Fibroblast of lung (primary cell): Measurements from ENCODE around the gene OTOG.

Source experiments
- EZH2 ChIP-seq: IDR thresholded peaks from 2 replicates; pipeline ENCODE4 v1.5.1; 2012; ENCODE audit warnings: low read length, control low read depth, mild to moderate bottlenecking; ENCODE audit errors: missing control alignments
- TF ChIP-seq, protein P1 (sequence below), 2 donors: IDR thresholded peaks in 1 of 2; conservative IDR thresholded peaks in 1 of 2; 1 replicate in 1 of 2; 2 replicates in 1 of 2; pipeline ENCODE4 v1.5.1; 2011 to 2012; ENCODE audit warnings: low read length in 2 of 2, control low read depth in 1 of 2, inconsistent platforms in 1 of 2, low read depth in 1 of 2, mild to moderate bottlenecking in 1 of 2

DNA sequence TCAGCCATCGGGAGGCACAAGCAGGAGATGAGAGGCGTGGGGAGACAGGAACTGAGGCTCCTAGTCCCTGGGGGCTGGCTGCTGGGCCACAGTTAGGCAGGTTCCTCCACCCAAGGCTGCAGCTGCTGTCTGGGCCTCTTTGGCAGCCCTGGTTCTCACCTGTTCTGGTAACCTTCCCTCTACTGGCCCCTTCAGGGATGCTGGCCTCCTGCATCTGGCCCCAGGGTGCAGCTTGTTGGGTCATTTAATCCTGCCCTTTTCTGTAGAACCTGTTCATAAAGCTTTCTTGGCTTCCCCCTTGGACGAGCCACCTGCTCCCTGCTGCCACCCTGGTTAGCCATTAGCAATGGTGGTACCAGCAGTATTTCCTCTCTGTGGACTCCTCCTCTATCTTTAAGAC, 8.3 kb upstream of the OTOG start:
- no peak for TF ChIP-seq EZH2
- TF ChIP-seq, protein P1, sequence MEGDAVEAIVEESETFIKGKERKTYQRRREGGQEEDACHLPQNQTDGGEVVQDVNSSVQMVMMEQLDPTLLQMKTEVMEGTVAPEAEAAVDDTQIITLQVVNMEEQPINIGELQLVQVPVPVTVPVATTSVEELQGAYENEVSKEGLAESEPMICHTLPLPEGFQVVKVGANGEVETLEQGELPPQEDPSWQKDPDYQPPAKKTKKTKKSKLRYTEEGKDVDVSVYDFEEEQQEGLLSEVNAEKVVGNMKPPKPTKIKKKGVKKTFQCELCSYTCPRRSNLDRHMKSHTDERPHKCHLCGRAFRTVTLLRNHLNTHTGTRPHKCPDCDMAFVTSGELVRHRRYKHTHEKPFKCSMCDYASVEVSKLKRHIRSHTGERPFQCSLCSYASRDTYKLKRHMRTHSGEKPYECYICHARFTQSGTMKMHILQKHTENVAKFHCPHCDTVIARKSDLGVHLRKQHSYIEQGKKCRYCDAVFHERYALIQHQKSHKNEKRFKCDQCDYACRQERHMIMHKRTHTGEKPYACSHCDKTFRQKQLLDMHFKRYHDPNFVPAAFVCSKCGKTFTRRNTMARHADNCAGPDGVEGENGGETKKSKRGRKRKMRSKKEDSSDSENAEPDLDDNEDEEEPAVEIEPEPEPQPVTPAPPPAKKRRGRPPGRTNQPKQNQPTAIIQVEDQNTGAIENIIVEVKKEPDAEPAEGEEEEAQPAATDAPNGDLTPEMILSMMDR (conservative IDR thresholded peaks at IDR 0.05 in 1 of 2, IDR thresholded peaks at IDR 0.05 in 1 of 2; ENCODE audit: low read depth in 1 of 2, low read length in 2 of 2) = no peak
